Ecto neural progenitor cell (in vitro differentiated cells): ENCODE data around the gene BLOC1S2.
A peak's percentile ranks its signal among the peaks of the same experiment; 100 is the strongest.
"Not testable (repeated sequence)": the region's sequence is repeated elsewhere in the genome, so short reads cannot be mapped to it uniquely, and the experiment has no call there.

ENCODE experiments used
- DNase-seq: peaks from one replicate; pipeline ENCODE4 v3.0.0-alpha.2; 2018; ENCODE audit warnings: low spot score

BLOC1S2 gene

DNA sequence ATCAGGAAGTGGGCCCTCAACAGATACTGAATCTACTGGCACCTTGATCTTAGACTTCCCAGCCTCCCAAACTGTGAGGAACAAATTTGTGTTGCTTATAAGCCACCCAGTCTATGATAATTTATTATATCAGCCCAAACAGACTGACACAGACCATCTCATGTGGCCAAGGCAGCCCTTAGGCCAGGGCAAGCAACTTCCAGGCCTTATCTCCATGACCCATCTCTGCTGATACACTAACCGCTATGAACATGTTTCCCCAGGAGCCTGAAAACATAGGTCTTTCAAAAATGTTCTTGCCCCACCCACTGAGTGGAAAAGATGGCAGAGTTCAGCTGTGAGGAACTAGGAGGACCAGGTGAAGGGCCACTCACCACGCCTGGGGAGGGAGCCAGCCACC, 3.2 kb upstream of the BLOC1S2 start:
- DNase-seq, result no peak

GRCh38 chr10:100288196-100288595, 1.7 kb upstream of the BLOC1S2 start:
- no peak for DNase-seq

DNA sequence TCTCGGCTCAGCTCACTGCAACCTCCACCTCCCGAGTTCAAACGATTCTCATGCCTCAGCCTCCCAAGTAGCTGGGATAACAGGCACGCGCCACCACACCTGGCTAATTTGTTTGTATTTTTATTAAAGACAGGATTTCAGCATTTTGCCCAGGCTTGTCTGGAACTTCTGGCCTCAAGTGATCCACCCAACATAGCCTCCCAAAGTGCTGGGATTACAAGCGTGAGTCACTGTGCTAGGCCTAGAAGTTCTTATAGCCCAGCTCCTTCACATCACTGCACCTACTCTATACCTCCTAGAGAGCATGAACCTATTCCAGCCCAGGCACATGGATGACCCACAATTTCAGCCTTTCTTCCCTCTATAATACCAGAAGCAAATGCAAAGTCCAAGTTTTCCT, 1.3 kb upstream of the BLOC1S2 start:
- no peak for DNase-seq

DNA sequence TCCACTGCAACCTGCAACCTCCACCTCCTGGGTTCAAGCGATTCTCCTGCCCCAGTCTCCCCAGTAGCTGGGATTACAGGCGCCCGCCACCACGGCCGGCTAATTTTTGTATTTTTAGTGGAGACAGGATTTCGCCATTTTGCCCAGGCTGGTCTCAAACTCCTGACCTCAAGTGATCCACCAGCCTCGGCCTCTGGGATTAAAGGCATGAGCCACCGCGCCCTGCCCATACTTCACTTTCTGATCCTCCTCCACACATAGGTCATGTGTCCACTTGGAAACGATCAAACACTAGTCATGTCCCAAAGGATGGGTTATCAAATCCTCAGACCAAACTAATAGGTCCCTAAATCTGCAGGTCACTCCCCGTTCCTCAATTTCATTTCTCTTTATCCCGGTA, 1.2 kb downstream of the BLOC1S2 start:
- not testable (repeated sequence) for DNase-seq

DNA sequence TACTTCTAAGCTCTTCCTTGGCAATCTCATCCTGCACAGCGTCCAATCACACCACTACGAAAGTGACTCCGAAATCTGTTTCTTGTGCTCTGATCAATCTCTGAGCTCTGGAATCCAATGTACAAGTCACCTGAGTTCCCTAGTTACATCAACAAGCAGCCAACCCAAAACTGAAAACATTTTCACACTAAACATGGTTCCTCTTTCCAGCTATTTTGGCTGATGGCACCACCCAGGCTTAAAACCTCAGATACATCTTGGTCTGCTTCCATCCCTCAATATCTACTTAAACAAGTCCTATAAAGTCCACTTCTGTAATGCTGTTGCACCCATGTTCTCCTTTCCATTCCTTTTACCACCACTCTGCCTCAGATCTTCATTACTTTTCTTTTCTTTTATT, 3.6 kb downstream of the BLOC1S2 start:
- no peak for DNase-seq

GRCh38 chr10:100276971-100277370, 9.5 kb downstream of the BLOC1S2 start:
- DNase-seq, result not testable (repeated sequence)

- peak; percentile 91 for DNase-seq
These were observed 19.0 kb downstream of the BLOC1S2 start, which contains the start of gene CWF19L1 for GRCh38 chr10:100267239-100268104. TSS of gene CWF19L1 (minus strand) at chr10:100267638. CDS start at chr10:100267593, 45 bp downstream.

DNA sequence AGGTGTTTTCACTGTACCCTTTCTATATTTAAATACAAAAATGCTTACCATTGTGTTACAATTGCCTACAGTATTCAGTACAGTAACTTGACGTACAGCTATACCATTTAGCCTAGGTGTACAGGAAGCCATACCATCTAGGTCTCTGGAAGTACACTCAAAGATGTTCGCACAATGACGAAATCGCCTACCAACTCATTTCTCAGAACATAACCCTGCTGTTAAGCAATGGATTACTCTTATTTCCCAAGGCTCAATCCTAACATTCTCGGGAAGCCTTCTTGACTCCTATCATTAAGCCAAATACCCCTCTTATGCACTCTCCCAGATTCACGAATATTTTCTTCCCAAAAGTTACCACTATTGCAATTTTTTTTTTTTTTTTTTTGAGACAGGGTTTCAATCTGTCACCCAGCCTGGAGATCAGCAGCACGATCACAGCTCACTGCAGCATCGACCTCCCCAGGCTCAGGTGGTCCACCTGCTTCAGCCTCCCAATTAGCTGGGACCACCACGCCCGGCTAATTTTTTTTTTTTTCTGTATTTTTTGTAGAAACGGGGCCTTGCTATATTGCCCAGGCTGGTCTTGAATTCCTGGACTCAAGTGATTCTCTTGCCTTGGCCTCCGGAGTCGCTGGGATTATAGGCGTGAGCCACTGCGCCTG, 20.5 kb downstream of the BLOC1S2 start:
- DNase-seq, result no peak

GRCh38 chr10:100254191-100254590, 32.3 kb downstream of the BLOC1S2 start:
- DNase-seq, result no peak

DNA sequence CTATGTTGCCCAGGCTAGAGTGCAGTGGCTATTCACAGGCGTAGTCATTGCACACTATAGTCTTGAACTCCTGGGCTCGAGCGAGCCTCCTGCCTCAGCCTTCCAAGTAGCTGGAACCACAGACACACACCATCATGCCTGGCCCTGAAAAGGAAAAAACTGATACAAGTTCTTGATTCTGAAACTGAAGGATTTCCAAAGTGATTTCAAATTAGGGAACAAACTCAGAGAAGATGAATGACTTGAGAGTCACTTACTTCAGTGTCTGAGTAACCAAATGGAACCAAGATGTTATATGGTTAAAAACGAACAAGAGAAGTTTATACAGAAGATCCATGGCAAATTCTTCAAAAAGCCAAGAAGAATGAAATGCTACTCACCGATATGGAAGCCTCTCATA, 33.4 kb downstream of the BLOC1S2 start:
- no peak for DNase-seq

GRCh38 chr10:100248820-100249219, 37.7 kb downstream of the BLOC1S2 start:
- no peak for DNase-seq

DNA sequence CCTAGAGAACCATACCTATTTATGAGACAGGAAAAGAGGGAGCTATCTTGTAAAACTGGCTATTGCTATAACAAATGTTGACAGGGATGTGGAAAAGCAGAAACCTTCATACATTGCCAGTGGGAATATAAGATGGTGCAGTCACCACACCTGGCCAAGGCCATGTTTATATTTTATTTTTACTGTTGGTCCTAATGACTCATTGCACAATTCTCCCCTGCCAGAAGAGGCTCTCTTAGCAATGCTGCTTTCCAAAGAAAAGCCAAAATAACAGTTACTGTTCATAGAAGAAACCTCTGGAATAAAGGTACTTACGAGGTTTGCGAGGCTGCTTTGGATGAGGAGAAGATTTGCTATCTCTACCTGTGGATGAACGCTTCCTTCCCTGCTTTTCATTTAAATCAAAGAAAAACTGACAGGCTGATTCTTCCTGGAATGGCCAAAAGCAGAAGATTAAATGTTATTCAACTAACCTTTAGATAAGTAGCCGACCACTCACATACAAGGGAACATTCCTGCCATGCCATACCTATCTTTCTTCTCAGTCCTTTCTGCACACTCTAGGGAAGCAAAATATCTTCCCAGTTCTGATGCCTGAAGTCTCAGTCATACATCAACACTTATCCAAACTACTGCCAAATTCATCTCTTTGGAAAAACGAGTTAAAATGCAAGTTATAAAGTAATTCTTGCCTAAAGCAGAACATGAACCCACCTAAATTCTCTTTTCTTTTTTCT, 40.8 kb downstream of the BLOC1S2 start:
- no peak for DNase-seq

GRCh38 chr10:100239851-100240250, 46.6 kb downstream of the BLOC1S2 start:
- DNase-seq, result no peak

DNA sequence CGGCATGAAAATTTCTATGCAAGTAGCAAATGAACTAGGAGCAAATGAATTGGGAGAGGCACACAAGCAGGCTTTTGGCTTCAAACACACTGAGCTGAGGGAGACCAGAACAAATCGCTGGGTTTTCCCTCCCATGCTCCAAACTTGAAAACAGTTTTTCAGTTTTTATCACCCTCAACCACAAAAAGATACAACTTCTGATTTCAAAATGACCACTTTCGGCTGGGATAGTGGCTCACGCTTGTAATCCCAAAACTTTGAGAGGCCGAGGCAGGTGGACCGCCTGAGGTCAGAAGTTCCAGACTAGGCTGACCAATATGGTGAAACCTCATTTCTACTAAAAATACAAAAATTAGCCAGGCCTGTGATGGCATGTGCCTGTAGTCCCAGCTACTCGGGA, 48.1 kb downstream of the BLOC1S2 start:
- DNase-seq, result no peak

- no peak for DNase-seq
These were observed 54.4 kb downstream of the BLOC1S2 start for GRCh38 chr10:100232101-100232500.

DNA sequence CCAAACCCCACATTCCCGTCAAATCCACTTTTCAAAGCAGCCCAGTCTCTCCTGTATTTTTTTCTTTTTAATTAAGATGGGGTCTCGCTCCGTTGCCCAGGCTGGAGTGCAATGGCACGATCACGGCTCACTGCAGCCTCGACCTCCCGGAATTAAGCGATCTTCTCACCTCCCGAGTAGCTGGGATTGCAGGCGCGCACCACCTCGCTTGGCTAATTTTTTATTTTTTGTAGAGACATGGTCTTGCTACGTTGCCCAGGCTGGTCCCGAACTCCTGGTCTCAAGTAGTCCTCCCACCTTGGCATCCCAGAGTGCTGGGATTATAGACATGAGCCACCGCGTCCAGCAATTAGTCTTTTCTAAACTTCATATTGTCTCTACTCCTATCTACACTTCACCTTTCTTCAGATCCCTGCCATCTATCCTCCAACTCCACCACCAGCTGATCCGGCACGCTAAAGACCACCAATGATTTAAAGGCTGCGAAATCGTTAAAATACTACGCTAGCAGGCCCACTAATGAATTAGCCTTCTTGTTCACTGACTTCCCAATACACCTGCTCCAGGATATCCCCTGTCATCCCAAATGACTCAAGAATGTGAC, 56.6 kb downstream of the BLOC1S2 start:
- DNase-seq, result no peak

- no peak for DNase-seq
These were observed 62.6 kb downstream of the BLOC1S2 start for GRCh38 chr10:100223879-100224278.
